NCI-H82 treated with DMSO at 0.1 percent for 48 hours (cell line): ENCODE data around the gene WTIP.
"Not testable (repeated sequence)": the region's sequence is repeated elsewhere in the genome, so short reads cannot be mapped to it uniquely, and the experiment has no call there.

Experiments used
- DNase-seq: peaks from one replicate; lab custom pipeline; 2025; ENCODE audit not compliant: unreplicated experiment; lab: John Stamatoyannopoulos, UW

The WTIP gene

GRCh38 chr19:34502582-34503411 is 21.2 kb downstream of the WTIP start:
- DNase-seq: no peak

GRCh38 chr19:34503531-34504272 is 22.1 kb downstream of the WTIP start:
- no peak for DNase-seq

GRCh38 chr19:34504273-34504808 is 22.8 kb downstream of the WTIP start:
- DNase-seq: no peak

- DNase-seq: no peak
Measured at GRCh38 chr19:34504809-34505291, 23.3 kb downstream of the WTIP start.

GRCh38 chr19:34505321-34506025 is 23.9 kb downstream of the WTIP start:
- DNase-seq: no peak

- no peak for DNase-seq
Measured at GRCh38 chr19:34506026-34506370, 24.4 kb downstream of the WTIP start.

- no peak for DNase-seq
Measured at GRCh38 chr19:34507414-34508067, 26.0 kb downstream of the WTIP start.

GRCh38 chr19:34508540-34508939 is 27.0 kb downstream of the WTIP start:
- DNase-seq: no peak

GRCh38 chr19:34510904-34511303 is 29.3 kb downstream of the WTIP start:
- not testable (repeated sequence) for DNase-seq

- DNase-seq: no peak
Measured at GRCh38 chr19:34512254-34512822, 30.8 kb downstream of the WTIP start.

- DNase-seq: no peak
Measured at GRCh38 chr19:34513767-34514166, 32.2 kb downstream of the WTIP start.

- no peak for DNase-seq
Measured at GRCh38 chr19:34519602-34520001, 38.0 kb downstream of the WTIP start.

GRCh38 chr19:34523408-34523807 is 41.9 kb downstream of the WTIP start:
- DNase-seq: no peak

GRCh38 chr19:34525001-34525400 is 43.4 kb downstream of the WTIP start:
- no peak for DNase-seq

- no peak for DNase-seq
Measured at GRCh38 chr19:34534206-34534605, 52.6 kb downstream of the WTIP start.

- no peak for DNase-seq
Measured at GRCh38 chr19:34539396-34539795, 57.8 kb downstream of the WTIP start.

GRCh38 chr19:34540811-34541557 is 59.4 kb downstream of the WTIP start:
- DNase-seq: no peak

GRCh38 chr19:34549833-34550232 is 68.3 kb downstream of the WTIP start:
- DNase-seq: no peak

GRCh38 chr19:34555447-34555846 is 73.9 kb downstream of the WTIP start:
- no peak for DNase-seq

GRCh38 chr19:34556488-34556887 is 74.9 kb downstream of the WTIP start:
- DNase-seq: no peak
